ENCODE data around the gene KCNQ1. TPM values are rescaled to one million over a fixed set of nuclear protein-coding genes. Genes with fewer than 3 reads are reported as not detected.

Gene KCNQ1
- total RNA-seq, 1 experiment from 2014 or later = not detected

DNA sequence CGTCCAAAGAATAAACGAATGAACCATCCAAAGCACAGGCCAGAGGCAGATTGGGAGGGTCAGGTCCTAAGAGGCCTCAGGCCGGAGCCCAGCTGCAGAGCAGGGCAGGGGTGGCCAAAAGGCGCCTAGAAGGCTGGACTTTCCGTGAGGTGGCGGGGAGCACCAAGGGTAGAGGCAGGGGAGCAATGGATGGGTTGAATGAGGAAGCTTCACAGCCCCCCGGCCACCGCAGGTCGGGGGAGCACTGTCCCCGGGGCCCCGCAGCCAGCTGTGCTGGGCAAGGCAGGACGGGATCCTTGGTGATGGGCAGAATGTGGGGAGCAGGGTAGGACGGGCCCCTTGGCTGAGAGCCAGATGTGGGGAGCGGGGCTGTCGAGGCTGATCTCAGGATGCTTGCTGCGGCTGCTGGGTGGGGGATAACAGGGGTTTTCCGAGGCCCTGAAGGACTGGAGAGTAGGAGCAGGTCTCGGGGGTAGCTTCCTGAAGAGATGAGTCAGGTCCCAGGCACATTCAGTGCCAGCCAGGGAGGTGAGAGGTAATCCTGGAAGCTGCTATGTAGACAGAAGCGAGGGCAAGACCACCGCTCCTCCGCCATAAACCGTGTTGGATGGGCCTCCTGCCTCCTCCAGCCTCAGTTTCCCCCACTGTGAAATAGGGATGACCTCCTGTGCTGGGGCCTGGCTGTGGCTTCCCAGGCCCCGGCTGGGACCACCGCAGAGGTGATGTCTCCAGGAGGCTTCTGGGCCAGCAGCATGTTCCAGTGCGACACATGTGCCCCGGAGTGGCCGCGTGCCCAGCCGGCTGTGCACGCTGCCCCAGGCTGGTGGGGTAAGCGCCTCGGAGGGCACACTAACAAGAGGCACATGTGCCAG is 289.6 kb downstream of the KCNQ1 start:
- H3K4me1 Mint-ChIP-seq (ENCODE audit: insufficient read depth, unreplicated experiment) = peaks cover 7% of the 10 kb centered on the region
- TF ChIP-seq, protein P1, sequence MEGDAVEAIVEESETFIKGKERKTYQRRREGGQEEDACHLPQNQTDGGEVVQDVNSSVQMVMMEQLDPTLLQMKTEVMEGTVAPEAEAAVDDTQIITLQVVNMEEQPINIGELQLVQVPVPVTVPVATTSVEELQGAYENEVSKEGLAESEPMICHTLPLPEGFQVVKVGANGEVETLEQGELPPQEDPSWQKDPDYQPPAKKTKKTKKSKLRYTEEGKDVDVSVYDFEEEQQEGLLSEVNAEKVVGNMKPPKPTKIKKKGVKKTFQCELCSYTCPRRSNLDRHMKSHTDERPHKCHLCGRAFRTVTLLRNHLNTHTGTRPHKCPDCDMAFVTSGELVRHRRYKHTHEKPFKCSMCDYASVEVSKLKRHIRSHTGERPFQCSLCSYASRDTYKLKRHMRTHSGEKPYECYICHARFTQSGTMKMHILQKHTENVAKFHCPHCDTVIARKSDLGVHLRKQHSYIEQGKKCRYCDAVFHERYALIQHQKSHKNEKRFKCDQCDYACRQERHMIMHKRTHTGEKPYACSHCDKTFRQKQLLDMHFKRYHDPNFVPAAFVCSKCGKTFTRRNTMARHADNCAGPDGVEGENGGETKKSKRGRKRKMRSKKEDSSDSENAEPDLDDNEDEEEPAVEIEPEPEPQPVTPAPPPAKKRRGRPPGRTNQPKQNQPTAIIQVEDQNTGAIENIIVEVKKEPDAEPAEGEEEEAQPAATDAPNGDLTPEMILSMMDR (IDR thresholded peaks at IDR 0.05; ENCODE audit: unreplicated experiment) = no peak
- BruUV-seq (replicated peaks) = no TSS peak
- no peaks in the 10 kb centered on the region for H3K27me3 Mint-ChIP-seq (ENCODE audit: insufficient read depth, unreplicated experiment)
- ChIA-PET POLR2A (no interaction called here), CTCF (interaction anchor here (0.7 kb wide), 1 partner anchor 42 kb away, joined by 3 read pairs; no protein-coding TSS in a partner anchor)
- no peak for DNase-seq (ENCODE audit: unreplicated experiment)
- H3K27ac Mint-ChIP-seq (ENCODE audit: low read depth, unreplicated experiment) = no peak overlapping the region
- H3K36me3 Mint-ChIP-seq (ENCODE audit: insufficient read depth, unreplicated experiment) = no peaks in the 10 kb centered on the region
- intact Hi-C loops (cut with micrococcal nuclease) = no loop called here
- H3K9me3 Mint-ChIP-seq (ENCODE audit: unreplicated experiment) = no peaks in the 10 kb centered on the region
- H3K4me3 Mint-ChIP-seq (ENCODE audit: unreplicated experiment) = no peak overlapping the region

GRCh38 chr11:2735053-2735589 is 290.3 kb downstream of the KCNQ1 start:
- POLR2A ChIA-PET = no interaction called here
- BruUV-seq (replicated peaks) = no TSS peak
- Mint-ChIP-seq H3K9me3 (ENCODE audit: unreplicated experiment) (no peaks in the 10 kb centered on the region), H3K4me1 (ENCODE audit: insufficient read depth, unreplicated experiment) (peaks cover 7% of the 10 kb centered on the region), H3K36me3 (ENCODE audit: insufficient read depth, unreplicated experiment) (no peaks in the 10 kb centered on the region), H3K4me3 (ENCODE audit: unreplicated experiment) (no peak overlapping the region), H3K27me3 (ENCODE audit: insufficient read depth, unreplicated experiment) (no peaks in the 10 kb centered on the region), H3K27ac (ENCODE audit: low read depth, unreplicated experiment) (no peak overlapping the region)
- intact Hi-C loops (cut with micrococcal nuclease) = no loop called here
- TF ChIP-seq, protein P1 (IDR thresholded peaks at IDR 0.05; ENCODE audit: unreplicated experiment) = no peak
- CTCF ChIA-PET = no interaction called here
- no peak for DNase-seq (ENCODE audit: unreplicated experiment)

DNA sequence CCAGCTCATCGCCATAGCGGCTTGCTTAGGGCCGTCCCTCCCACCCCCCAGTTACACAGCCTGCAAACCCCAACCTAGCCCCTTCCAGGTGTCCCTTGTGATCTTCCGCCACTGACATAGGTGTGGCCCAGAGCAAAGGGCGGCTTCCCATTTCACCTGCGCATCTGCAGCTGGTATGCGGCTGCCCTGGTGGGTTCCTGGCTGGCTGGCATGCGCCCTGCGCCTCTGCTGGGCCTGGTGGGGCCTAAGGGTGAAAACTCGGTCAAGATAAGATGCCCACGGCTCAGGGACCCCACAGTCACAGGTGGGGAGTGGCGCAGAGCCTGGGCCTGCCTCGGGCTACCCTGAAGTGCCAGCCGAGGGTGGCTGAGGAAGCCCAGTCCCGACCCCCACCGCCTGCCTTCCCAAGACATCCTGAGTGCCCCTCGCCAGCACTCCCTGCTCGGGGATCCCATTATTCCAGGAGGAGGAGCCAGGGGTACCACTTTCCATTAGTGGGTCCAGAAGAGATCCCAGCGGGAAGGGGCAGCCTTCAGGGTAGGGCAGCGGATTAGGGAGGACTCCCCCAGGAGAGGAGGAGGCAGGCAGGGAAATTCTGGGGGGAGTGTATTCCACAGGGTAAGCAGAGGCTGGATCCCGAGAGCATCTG is 291.9 kb downstream of the KCNQ1 start:
- H3K4me3 Mint-ChIP-seq (ENCODE audit: unreplicated experiment) = no peak overlapping the region
- intact Hi-C loops (cut with micrococcal nuclease) = no loop called here
- H3K27me3 Mint-ChIP-seq (ENCODE audit: insufficient read depth, unreplicated experiment) = no peaks in the 10 kb centered on the region
- POLR2A ChIA-PET = no interaction called here
- CTCF ChIA-PET = no interaction called here
- H3K4me1 Mint-ChIP-seq (ENCODE audit: insufficient read depth, unreplicated experiment) = peaks cover 11% of the 10 kb centered on the region
- peaks cover 5% of the 10 kb centered on the region for H3K36me3 Mint-ChIP-seq (ENCODE audit: insufficient read depth, unreplicated experiment)
- H3K9me3 Mint-ChIP-seq (ENCODE audit: unreplicated experiment) = no peaks in the 10 kb centered on the region
- no peak for DNase-seq (ENCODE audit: unreplicated experiment)
- no peak overlapping the region for H3K27ac Mint-ChIP-seq (ENCODE audit: low read depth, unreplicated experiment)
- TF ChIP-seq, protein P1 (IDR thresholded peaks at IDR 0.05; ENCODE audit: unreplicated experiment) = no peak
- BruUV-seq (replicated peaks) = no TSS peak

- no peak for DNase-seq (ENCODE audit: unreplicated experiment)
- no peak overlapping the region for H3K27ac Mint-ChIP-seq (ENCODE audit: low read depth, unreplicated experiment)
Observed at GRCh38 chr11:2737226-2737590, 292.4 kb downstream of the KCNQ1 start.

More at GRCh38 chr11:2737226-2737590, 292.4 kb downstream of the KCNQ1 start:
- Mint-ChIP-seq H3K36me3 (ENCODE audit: insufficient read depth, unreplicated experiment) (peaks cover 5% of the 10 kb centered on the region), H3K9me3 (ENCODE audit: unreplicated experiment) (no peaks in the 10 kb centered on the region), H3K27me3 (ENCODE audit: insufficient read depth, unreplicated experiment) (no peaks in the 10 kb centered on the region), H3K4me1 (ENCODE audit: insufficient read depth, unreplicated experiment) (peaks cover 16% of the 10 kb centered on the region), H3K4me3 (ENCODE audit: unreplicated experiment) (no peak overlapping the region)
- BruUV-seq (replicated peaks) = no TSS peak
- TF ChIP-seq, protein P1 (IDR thresholded peaks at IDR 0.05; ENCODE audit: unreplicated experiment) = no peak
- POLR2A ChIA-PET = no interaction called here
- intact Hi-C loops (cut with micrococcal nuclease) = no loop called here
- CTCF ChIA-PET = no interaction called here

Measured in MCF 10A (cell line).